GM19043 (cell line): Measurements from ENCODE around the gene MLC1.

Source experiments
- ATAC-seq: cut with Tn5 transposase; IDR thresholded peaks from one replicate; pipeline ENCODE4 v1.9.1; 2021; ENCODE audit warnings: low read depth; ENCODE audit not compliant: unreplicated experiment

MLC1 gene

GRCh38 chr22:50059881-50060262 lies 25.4 kb downstream of the MLC1 start:
- ATAC-seq, result no peak

DNA sequence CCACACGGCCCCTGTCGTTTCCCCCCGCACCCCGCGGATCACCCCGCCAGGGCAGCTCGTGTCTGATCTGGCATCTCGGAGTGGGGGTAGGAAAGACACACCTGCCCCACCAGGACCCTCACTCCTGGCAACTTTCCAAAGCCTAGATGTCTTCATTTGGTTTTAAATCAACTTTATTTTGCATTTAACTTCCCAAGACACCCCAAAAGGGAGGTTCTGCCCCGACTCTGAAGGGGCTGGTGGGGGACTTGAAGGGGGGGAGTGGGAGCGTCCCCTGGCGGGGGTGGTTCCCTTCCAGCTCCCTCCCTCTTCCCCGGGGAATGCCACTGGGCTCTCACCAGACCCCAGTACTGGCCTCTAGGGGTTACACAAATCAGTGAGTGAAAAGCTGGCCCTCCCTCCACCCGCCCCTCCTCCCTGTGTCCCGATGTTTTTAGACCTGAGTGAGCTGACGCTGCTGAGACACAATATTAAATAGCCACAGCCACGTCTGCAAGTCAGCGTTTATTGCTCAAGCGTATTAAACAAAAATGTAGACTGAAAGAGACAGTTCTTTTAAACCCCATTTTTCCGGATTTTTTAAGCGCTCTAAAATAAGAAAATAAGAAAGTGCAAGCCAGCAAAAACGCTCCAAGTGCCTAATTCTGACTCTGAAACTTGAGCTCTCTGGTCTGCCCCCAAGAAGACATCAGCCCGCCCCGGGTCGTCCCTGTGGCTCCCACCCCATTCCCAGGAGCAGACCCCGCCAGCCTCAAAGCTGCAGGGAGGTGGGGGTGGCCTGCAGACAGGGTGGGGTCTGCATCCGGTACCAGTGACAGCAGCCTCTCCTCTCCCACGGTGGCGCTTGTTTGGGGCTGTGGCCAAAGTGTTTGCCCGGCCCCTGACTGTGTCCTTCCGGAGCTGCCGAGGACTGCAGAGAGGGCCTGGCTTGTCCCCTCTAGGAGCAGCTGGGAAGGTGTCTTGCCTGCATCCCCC lies 26.0 kb downstream of the MLC1 start:
- ATAC-seq, result no peak

- ATAC-seq, result no peak
Measured at GRCh38 chr22:50058061-50058905, 26.9 kb downstream of the MLC1 start, which contains the start of gene TTLL8. TSS of gene TTLL8 (minus strand) at chr22:50058298.

- ATAC-seq, result no peak
Measured at GRCh38 chr22:50057278-50058060, 27.8 kb downstream of the MLC1 start.

GRCh38 chr22:50056214-50056972 lies 28.8 kb downstream of the MLC1 start:
- ATAC-seq, result no peak

GRCh38 chr22:50053861-50054260 lies 31.4 kb downstream of the MLC1 start:
- no peak for ATAC-seq

DNA sequence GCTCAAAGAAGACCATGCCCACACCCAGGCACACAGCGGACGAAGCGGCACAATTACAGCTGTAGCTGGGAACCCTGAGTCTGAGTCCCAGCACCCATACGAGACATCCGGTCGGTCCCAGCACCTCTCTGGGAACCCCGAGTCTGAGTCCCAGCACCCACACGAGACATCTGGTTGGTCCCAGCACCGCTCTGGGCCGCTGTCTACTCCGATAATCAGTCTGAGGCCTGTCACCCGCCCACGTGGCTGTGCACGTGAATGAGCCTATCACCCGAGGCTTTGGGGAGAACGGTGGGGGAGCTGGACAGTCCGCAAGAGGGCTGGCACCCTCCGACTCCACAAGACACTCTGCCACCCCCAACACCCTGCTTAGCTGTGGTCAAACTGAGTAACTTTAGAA lies 33.3 kb downstream of the MLC1 start:
- no peak for ATAC-seq

DNA sequence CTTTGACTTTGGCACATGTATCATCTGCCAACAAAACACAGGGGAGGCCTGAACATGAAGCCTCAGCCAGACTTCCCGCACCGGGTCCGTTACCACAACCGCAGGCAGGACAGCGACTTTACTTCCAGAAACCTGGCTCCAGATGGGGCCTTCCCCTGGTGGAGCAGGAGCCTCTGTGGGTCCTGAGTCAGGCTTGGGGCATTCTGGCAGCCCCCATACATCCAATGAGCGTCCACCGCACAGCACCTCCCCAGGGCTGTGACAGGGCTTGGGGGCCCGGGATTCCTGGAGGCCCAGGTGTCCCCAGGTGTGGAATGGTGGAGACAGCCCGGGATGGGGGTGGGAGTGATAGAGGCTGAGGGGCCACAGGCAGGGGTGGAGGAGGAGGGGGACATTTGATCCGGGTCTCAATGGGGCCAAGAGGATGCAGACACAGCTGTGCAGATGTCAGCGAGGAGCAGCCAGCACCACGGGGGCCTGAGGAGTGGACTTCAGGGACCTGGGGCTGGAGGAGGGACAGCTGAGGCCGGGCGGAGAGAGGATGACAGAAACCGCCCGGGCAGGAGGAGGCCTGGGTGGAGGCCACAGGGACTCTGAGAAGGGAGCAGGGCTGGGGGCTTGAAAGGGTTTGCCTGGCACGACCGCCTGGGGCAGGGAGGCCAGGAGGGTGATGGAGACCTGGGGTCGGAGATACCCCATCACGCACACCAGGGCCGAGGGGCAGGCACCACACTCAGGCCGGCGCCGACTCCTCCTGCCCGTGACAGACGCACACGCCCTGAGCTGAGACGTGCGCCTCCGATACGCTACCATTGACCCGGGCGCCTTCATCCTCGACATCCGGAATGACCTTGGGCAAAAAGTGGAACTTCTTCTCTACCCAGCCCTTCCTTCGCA lies 35.7 kb downstream of the MLC1 start:
- no peak for ATAC-seq

DNA sequence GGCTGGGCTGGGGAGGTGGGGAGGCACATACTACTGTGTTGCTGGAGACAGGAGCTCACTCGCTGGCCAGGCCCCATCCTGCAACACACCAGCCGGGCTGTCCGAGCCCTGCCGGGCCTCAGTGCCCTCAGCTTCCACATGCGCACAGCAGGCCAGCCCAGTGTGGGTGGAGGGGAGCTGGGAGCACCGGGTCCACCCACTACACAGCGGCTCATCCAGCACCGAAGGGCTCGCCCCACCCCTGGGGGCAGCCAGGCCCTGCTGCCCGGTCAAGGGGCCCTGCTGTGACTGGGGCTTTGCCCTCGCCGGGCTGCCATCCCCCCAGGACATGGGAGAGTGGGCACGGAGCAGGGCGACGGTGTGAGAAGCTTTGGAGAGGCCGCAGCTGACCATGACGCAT lies 36.4 kb downstream of the MLC1 start:
- no peak for ATAC-seq

GRCh38 chr22:50048061-50048765 lies 37.0 kb downstream of the MLC1 start:
- ATAC-seq, result no peak

- ATAC-seq, result no peak
Measured at GRCh38 chr22:50047346-50047745, 37.9 kb downstream of the MLC1 start.

GRCh38 chr22:50046481-50047245 lies 38.6 kb downstream of the MLC1 start:
- no peak for ATAC-seq

DNA sequence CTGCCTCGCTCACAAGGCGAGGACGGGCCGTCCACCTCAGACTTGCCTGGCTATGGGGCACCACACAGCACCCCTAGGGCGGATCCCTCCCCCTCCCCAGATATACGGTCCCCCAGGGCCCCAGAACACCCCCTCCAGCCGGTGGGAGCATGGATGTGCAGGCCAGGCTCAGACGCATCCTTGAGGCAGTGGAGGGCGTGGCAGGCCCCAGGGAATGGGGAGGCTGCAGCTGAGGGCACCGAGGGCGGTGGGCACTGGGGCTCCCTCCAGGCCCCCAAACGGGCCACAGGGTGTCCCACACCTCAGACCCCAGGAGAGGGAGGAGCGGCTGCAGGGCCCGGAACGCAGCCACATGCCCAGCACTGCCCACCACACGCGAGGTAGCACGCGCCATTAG lies 39.2 kb downstream of the MLC1 start:
- no peak for ATAC-seq

GRCh38 chr22:50045211-50046018 lies 39.8 kb downstream of the MLC1 start:
- no peak for ATAC-seq

- ATAC-seq, result no peak
Measured at GRCh38 chr22:50044485-50045118, 40.6 kb downstream of the MLC1 start.

GRCh38 chr22:50041361-50042065 lies 43.7 kb downstream of the MLC1 start:
- ATAC-seq, result no peak
